Naive thymus-derived CD4-positive, alpha-beta T cell (primary cell): ENCODE data around the gene ATP10B. TPM values are rescaled to one million over a fixed set of nuclear protein-coding genes. Genes with fewer than 3 reads are reported as not detected.
A peak's percentile ranks its signal among the peaks of the same experiment; 100 is the strongest.

Experiments used
- ATAC-seq: fragments of 150-1000 bp; cut with Tn5 transposase; 2 replicates; pipeline ENCODE4 v1.10.0; 2021; ENCODE audit warnings: mild to moderate bottlenecking, moderate library complexity
- CTCF ChIA-PET: fragments of 350-600 bp; sonication (Branson Sonifier 250); formaldehyde crosslinking; loops from one replicate; lab custom pipeline; 2021; ENCODE audit warnings: antibody characterized with exemption; lab: Charles Lee
- POLR2A ChIA-PET: fragments of 350-600 bp; sonication (Branson Sonifier 250); formaldehyde crosslinking; loops from one replicate; lab custom pipeline; 2021; ENCODE audit warnings: antibody characterized with exemption, inconsistent platforms; lab: Charles Lee
- DNase-seq, 9 donors: peaks; one replicate each; pipeline versions ENCODE4 v3.0.0 to v3.0.0-alpha.2; 2020 to 2022; ENCODE audit warnings: mixed read lengths in 1 of 9
- H3K27ac ChIP-seq: one replicate; pipeline ENCODE4 v1.7.0; 2013; ENCODE audit warnings: mild to moderate bottlenecking, low read depth, low read length, moderate library complexity
- H3K27me3 ChIP-seq, 2 donors: one replicate each; pipeline ENCODE4 v1.7.0; 2013; ENCODE audit warnings: low read length in 2 of 2, mild to moderate bottlenecking in 2 of 2, moderate library complexity in 2 of 2; ENCODE audit not compliant: control insufficient read depth in 2 of 2, insufficient read depth in 2 of 2
- H3K36me3 ChIP-seq, 3 experiments: 1 replicate in 2 of 3; 2 replicates in 1 of 3; pipeline ENCODE4 v1.7.0; 2013; ENCODE audit warnings: low read length in 3 of 3, mild to moderate bottlenecking in 3 of 3, moderate library complexity in 1 of 3; ENCODE audit not compliant: insufficient read depth in 3 of 3, control insufficient read depth in 2 of 3
- H3K4me1 ChIP-seq, 2 donors: one replicate each; pipeline ENCODE4 v1.7.0; 2013; ENCODE audit warnings: low read length in 2 of 2, mild to moderate bottlenecking in 2 of 2, moderate library complexity in 1 of 2; ENCODE audit not compliant: control insufficient read depth in 2 of 2, insufficient read depth in 2 of 2
- H3K4me3 ChIP-seq: 2 replicates; pipeline ENCODE4 v1.7.0; 2013; ENCODE audit warnings: mild to moderate bottlenecking, low read length
- H3K9me3 ChIP-seq, 3 experiments: 1 replicate in 2 of 3; 2 replicates in 1 of 3; pipeline ENCODE4 v1.7.0; 2013; ENCODE audit warnings: low read length in 3 of 3; ENCODE audit not compliant: control insufficient read depth in 2 of 3
- H3K27ac Mint-ChIP-seq, 9 donors: one replicate each; pipeline ENCODE4 v1.8.0; 2020 to 2022; ENCODE audit warnings: mixed read lengths in 9 of 9, mild to moderate bottlenecking in 8 of 9, moderate library complexity in 5 of 9, inconsistent platforms in 2 of 9
- H3K27me3 Mint-ChIP-seq, 5 donors: one replicate each; pipeline ENCODE4 v1.8.0; 2021 to 2022; ENCODE audit warnings: mixed read lengths in 5 of 5, mild to moderate bottlenecking in 1 of 5
- H3K36me3 Mint-ChIP-seq, 5 donors: one replicate each; pipeline ENCODE4 v1.8.0; 2020 to 2022; ENCODE audit warnings: mixed read lengths in 5 of 5, mild to moderate bottlenecking in 3 of 5, inconsistent platforms in 1 of 5
- H3K4me1 Mint-ChIP-seq, 7 donors: one replicate each; pipeline ENCODE4 v1.8.0; 2020 to 2022; ENCODE audit warnings: mixed read lengths in 7 of 7, mild to moderate bottlenecking in 3 of 7, inconsistent platforms in 1 of 7
- H3K4me3 Mint-ChIP-seq, 10 donors: one replicate each; pipeline ENCODE4 v1.8.0; 2020 to 2022; ENCODE audit warnings: mild to moderate bottlenecking in 10 of 10, mixed read lengths in 10 of 10, moderate library complexity in 6 of 10, inconsistent platforms in 2 of 10
- H3K9me3 Mint-ChIP-seq, 11 donors: one replicate each; pipeline ENCODE4 v1.8.0; 2020 to 2022; ENCODE audit warnings: mixed read lengths in 11 of 11, mild to moderate bottlenecking in 4 of 11, inconsistent platforms in 1 of 11, moderate library complexity in 1 of 11
- intact Hi-C, 2 donors: fragments of 100-400 bp; cut with micrococcal nuclease; formaldehyde crosslinking; loops; one replicate each; pipeline ENCODE4 v1.15.1; 2023
- polyA plus RNA-seq, 2 donors: library from polyadenylated mRNA; unstranded; fragments of 300-500 nt; fragmentation: Illumina TruSeq; gene quantifications; one replicate each; pipeline ENCODE4 v1.2.3, GENCODE V29; 2021
- total RNA-seq, 6 experiments: library from RNA in 5 of 6; stranded (reverse) in 5 of 6; gene quantifications; 1 replicate in 5 of 6; 2 replicates in 1 of 6; pipeline ENCODE4 v1.2.3 and lab custom pipeline; 2021 to 2026

The ATP10B gene
- total and polyA plus RNA-seq, 7 experiments from 2014 or later, result not detected

GRCh38 chr5:160646033-160646432 lies 206.0 kb downstream of the ATP10B start:
- H3K27ac ChIP-seq, result no peak overlapping the region
- no peak overlapping the region for H3K4me3 ChIP-seq
- no peak for ATAC-seq
- peaks cover 0 to 6% (median 5%) of the 10 kb centered on the region in 5 donors for H3K27me3 Mint-ChIP-seq
- H3K27me3 ChIP-seq, result no peaks in the 10 kb centered on the region
- intact Hi-C loops, result no loop called here
- no peak for DNase-seq
- H3K36me3 ChIP-seq, result no peaks in the 10 kb centered on the region
- H3K9me3 Mint-ChIP-seq, result peaks cover 0 to 3% (median 0%) of the 10 kb centered on the region in 11 donors
- H3K27ac Mint-ChIP-seq, result no peak overlapping the region
- no peaks in the 10 kb centered on the region for H3K36me3 Mint-ChIP-seq
- H3K4me1 Mint-ChIP-seq, result no peaks in the 10 kb centered on the region
- H3K4me1 ChIP-seq, result no peaks in the 10 kb centered on the region
- CTCF ChIA-PET, result no interaction called here
- no peak overlapping the region for H3K4me3 Mint-ChIP-seq
- no peaks in the 10 kb centered on the region for H3K9me3 ChIP-seq
- POLR2A ChIA-PET, result no interaction called here

- Mint-ChIP-seq H3K36me3 (no peaks in the 10 kb centered on the region), H3K4me3 (no peak overlapping the region), H3K27me3 (peaks cover 0 to 14% (median 6%) of the 10 kb centered on the region in 5 donors), H3K4me1 (no peaks in the 10 kb centered on the region), H3K27ac (no peak overlapping the region), H3K9me3 (peaks cover 0 to 3% (median 0%) of the 10 kb centered on the region in 11 donors)
- no peaks in the 10 kb centered on the region for H3K36me3 ChIP-seq
- intact Hi-C loops, result no loop called here
- no peak overlapping the region for H3K27ac ChIP-seq
- DNase-seq (no peak), ATAC-seq (peak; percentile 45)
- no peaks in the 10 kb centered on the region for H3K9me3 ChIP-seq
- ChIA-PET POLR2A (no interaction called here), CTCF (no interaction called here)
- H3K4me1 ChIP-seq, result no peaks in the 10 kb centered on the region
- no peaks in the 10 kb centered on the region for H3K27me3 ChIP-seq
- H3K4me3 ChIP-seq, result no peak overlapping the region
Observed at GRCh38 chr5:160643616-160644240, 208.3 kb downstream of the ATP10B start.

- intact Hi-C loops, result no loop called here
- DNase-seq (no peak), ATAC-seq (no peak)
- H3K9me3 Mint-ChIP-seq, result peaks cover 0 to 5% (median 0%) of the 10 kb centered on the region in 11 donors
- H3K27ac ChIP-seq, result no peak overlapping the region
- H3K4me3 ChIP-seq, result no peak overlapping the region
- H3K27me3 Mint-ChIP-seq, result peaks cover 0 to 13% (median 7%) of the 10 kb centered on the region in 5 donors
- no peaks in the 10 kb centered on the region for H3K27me3 ChIP-seq
- POLR2A ChIA-PET, result no interaction called here
- no peaks in the 10 kb centered on the region for H3K36me3 Mint-ChIP-seq
- CTCF ChIA-PET, result no interaction called here
- H3K36me3 ChIP-seq, result no peaks in the 10 kb centered on the region
- no peaks in the 10 kb centered on the region for H3K4me1 ChIP-seq
- H3K4me1 Mint-ChIP-seq, result no peaks in the 10 kb centered on the region
- no peak overlapping the region for H3K4me3 Mint-ChIP-seq
- no peak overlapping the region for H3K27ac Mint-ChIP-seq
- H3K9me3 ChIP-seq, result no peaks in the 10 kb centered on the region
Observed at GRCh38 chr5:160641405-160641804, 210.6 kb downstream of the ATP10B start.

- Mint-ChIP-seq H3K36me3 (no peaks in the 10 kb centered on the region), H3K4me3 (no peak overlapping the region), H3K4me1 (no peaks in the 10 kb centered on the region), H3K27ac (no peak overlapping the region), H3K9me3 (peaks cover 0 to 5% (median 0%) of the 10 kb centered on the region in 11 donors), H3K27me3 (peaks cover 0 to 13% (median 7%) of the 10 kb centered on the region in 5 donors)
- DNase-seq, result no peak
- intact Hi-C loops, result no loop called here
- ChIA-PET POLR2A (no interaction called here), CTCF (no interaction called here)
- Histone ChIP-seq H3K27ac (no peak overlapping the region), H3K4me1 (no peaks in the 10 kb centered on the region), H3K36me3 (no peaks in the 10 kb centered on the region), H3K4me3 (no peak overlapping the region), H3K27me3 (no peaks in the 10 kb centered on the region), H3K9me3 (no peaks in the 10 kb centered on the region)
- no peak for ATAC-seq
Observed at GRCh38 chr5:160640406-160640805, 211.6 kb downstream of the ATP10B start.

GRCh38 chr5:160638161-160638742 lies 213.8 kb downstream of the ATP10B start:
- CTCF ChIA-PET, result no interaction called here

GRCh38 chr5:160637357-160638090 lies 214.5 kb downstream of the ATP10B start:
- H3K27ac ChIP-seq, result no peak overlapping the region
- POLR2A ChIA-PET, result no interaction called here
- DNase-seq (no peak), ATAC-seq (no peak)
- no peaks in the 10 kb centered on the region for H3K4me1 ChIP-seq
- CTCF ChIA-PET, result no interaction called here
- Mint-ChIP-seq H3K4me1 (no peaks in the 10 kb centered on the region), H3K9me3 (peaks cover 0 to 5% (median 2%) of the 10 kb centered on the region in 11 donors), H3K27me3 (peaks cover 0 to 20% (median 9%) of the 10 kb centered on the region in 5 donors), H3K36me3 (no peaks in the 10 kb centered on the region), H3K27ac (peak overlapping the region in 1 of 9 donors; percentile 38), H3K4me3 (no peak overlapping the region)
- no peaks in the 10 kb centered on the region for H3K36me3 ChIP-seq
- no peak overlapping the region for H3K4me3 ChIP-seq
- intact Hi-C loops, result no loop called here
- no peaks in the 10 kb centered on the region for H3K27me3 ChIP-seq
- no peaks in the 10 kb centered on the region for H3K9me3 ChIP-seq

More at GRCh38 chr5:160638161-160638742, 213.8 kb downstream of the ATP10B start:
- Histone ChIP-seq H3K4me3 (no peak overlapping the region), H3K36me3 (no peaks in the 10 kb centered on the region), H3K4me1 (no peaks in the 10 kb centered on the region), H3K27ac (no peak overlapping the region), H3K27me3 (no peaks in the 10 kb centered on the region), H3K9me3 (no peaks in the 10 kb centered on the region)
- no peak for DNase-seq
- H3K4me1 Mint-ChIP-seq, result no peaks in the 10 kb centered on the region
- no peak overlapping the region for H3K4me3 Mint-ChIP-seq
- H3K36me3 Mint-ChIP-seq, result no peaks in the 10 kb centered on the region
- H3K27ac Mint-ChIP-seq, result no peak overlapping the region
- H3K9me3 Mint-ChIP-seq, result peaks cover 0 to 5% (median 0%) of the 10 kb centered on the region in 11 donors
- no peak for ATAC-seq
- intact Hi-C loops, result no loop called here
- H3K27me3 Mint-ChIP-seq, result peaks cover 0 to 13% (median 8%) of the 10 kb centered on the region in 5 donors
- POLR2A ChIA-PET, result no interaction called here
